BJ (cell line): Measurements from ENCODE around the gene SLC22A23. TPM values are rescaled to one million over a fixed set of nuclear protein-coding genes. Genes with fewer than 3 reads are reported as not detected.

ENCODE experiments used
- CTCF ChIA-PET: fragments of 350-600 bp; formaldehyde crosslinking; extraction: SDS; loops from one replicate; lab custom pipeline; 2021; ENCODE audit warnings: antibody characterized with exemption, inconsistent platforms; lab: Yijun Ruan, JAX
- POLR2A ChIA-PET: fragments of 300-600 bp; sonication (Branson Sonifier 250); formaldehyde crosslinking; extraction: SDS; loops from one replicate; lab custom pipeline; 2021; ENCODE audit warnings: antibody characterized with exemption; lab: Charles Lee
- DNase-seq: peaks from one replicate; pipeline ENCODE4 v3.0.0-alpha.2; 2011; ENCODE audit warnings: low read depth
- H3K27me3 ChIP-seq: 2 replicates; pipeline ENCODE4 v1.6.0; 2011; ENCODE audit warnings: low read length; ENCODE audit not compliant: control insufficient read depth, insufficient read depth
- H3K36me3 ChIP-seq: 2 replicates; pipeline ENCODE4 v1.5.1; 2011; ENCODE audit warnings: low read length; ENCODE audit not compliant: control insufficient read depth, insufficient read depth
- H3K4me3 ChIP-seq: 2 replicates; pipeline ENCODE4 v1.5.1; 2011; ENCODE audit warnings: low read depth, mild to moderate bottlenecking, control low read depth, low read length
- polyA plus RNA-seq: library from polyadenylated mRNA; depleted of rRNA; stranded (reverse); fragments of >200 nt; gene quantifications from 2 replicates; pipeline ENCODE4 v1.2.3, GENCODE V29; 2011
- TF ChIP-seq, protein P1 (sequence below): IDR thresholded peaks from 2 replicates; pipeline ENCODE4 v1.5.1; 2011; ENCODE audit warnings: low read depth, mild to moderate bottlenecking, control low read depth, inconsistent platforms, low read length, moderate library complexity; ENCODE audit not compliant: insufficient read depth

Gene SLC22A23
- polyA plus RNA-seq, 1 experiment: 0.44 TPM

DNA sequence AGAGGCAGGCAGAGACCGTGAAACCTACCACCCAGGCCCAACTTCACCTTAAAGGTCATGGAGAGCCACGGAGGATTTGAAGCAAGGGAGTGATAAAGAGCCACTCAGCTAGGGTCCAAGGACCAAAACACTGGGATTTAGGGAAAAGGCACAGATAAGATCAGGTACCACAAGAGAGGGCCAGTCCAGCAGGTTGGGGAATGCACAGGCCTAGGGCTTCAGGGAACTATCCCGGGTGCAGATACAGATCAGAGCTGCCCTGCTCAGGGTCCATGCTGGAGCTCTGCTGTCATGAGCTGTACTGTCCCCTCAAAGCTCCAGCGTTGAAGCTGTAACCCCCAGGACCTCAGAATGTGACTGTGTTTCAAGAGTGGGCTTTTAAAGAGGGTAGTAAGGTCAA, 16.9 kb downstream of the SLC22A23 start:
- CTCF ChIA-PET: interaction anchor here (0.8 kb wide), 1 partner anchor 21 kb away, joined by 3 read pairs; no protein-coding TSS in a partner anchor
- H3K27me3 ChIP-seq: peaks cover 7% of the 10 kb centered on the region
- POLR2A ChIA-PET: no interaction called here
- H3K36me3 ChIP-seq: no peaks in the 10 kb centered on the region
- TF ChIP-seq, protein P1, sequence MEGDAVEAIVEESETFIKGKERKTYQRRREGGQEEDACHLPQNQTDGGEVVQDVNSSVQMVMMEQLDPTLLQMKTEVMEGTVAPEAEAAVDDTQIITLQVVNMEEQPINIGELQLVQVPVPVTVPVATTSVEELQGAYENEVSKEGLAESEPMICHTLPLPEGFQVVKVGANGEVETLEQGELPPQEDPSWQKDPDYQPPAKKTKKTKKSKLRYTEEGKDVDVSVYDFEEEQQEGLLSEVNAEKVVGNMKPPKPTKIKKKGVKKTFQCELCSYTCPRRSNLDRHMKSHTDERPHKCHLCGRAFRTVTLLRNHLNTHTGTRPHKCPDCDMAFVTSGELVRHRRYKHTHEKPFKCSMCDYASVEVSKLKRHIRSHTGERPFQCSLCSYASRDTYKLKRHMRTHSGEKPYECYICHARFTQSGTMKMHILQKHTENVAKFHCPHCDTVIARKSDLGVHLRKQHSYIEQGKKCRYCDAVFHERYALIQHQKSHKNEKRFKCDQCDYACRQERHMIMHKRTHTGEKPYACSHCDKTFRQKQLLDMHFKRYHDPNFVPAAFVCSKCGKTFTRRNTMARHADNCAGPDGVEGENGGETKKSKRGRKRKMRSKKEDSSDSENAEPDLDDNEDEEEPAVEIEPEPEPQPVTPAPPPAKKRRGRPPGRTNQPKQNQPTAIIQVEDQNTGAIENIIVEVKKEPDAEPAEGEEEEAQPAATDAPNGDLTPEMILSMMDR: no peak
- DNase-seq: no peak
- no peak overlapping the region for H3K4me3 ChIP-seq

- Histone ChIP-seq H3K36me3 (no peaks in the 10 kb centered on the region), H3K4me3 (no peak overlapping the region), H3K27me3 (peaks cover 7% of the 10 kb centered on the region)
- POLR2A ChIA-PET: no interaction called here
- CTCF ChIA-PET: no interaction called here
- no peak for DNase-seq
- TF ChIP-seq, protein P1: no peak
Measured at GRCh38 chr6:3438190-3439167, 18.4 kb downstream of the SLC22A23 start.

GRCh38 chr6:3433005-3433404, 23.8 kb downstream of the SLC22A23 start:
- ChIA-PET POLR2A (no interaction called here), CTCF (no interaction called here)
- DNase-seq: no peak
- peaks cover 3% of the 10 kb centered on the region; the same call in 1 of the 2 replicates for H3K27me3 ChIP-seq
- H3K4me3 ChIP-seq: no peak overlapping the region
- TF ChIP-seq, protein P1: no peak
- no peaks in the 10 kb centered on the region for H3K36me3 ChIP-seq

GRCh38 chr6:3432416-3432815, 24.4 kb downstream of the SLC22A23 start:
- POLR2A ChIA-PET: no interaction called here

DNA sequence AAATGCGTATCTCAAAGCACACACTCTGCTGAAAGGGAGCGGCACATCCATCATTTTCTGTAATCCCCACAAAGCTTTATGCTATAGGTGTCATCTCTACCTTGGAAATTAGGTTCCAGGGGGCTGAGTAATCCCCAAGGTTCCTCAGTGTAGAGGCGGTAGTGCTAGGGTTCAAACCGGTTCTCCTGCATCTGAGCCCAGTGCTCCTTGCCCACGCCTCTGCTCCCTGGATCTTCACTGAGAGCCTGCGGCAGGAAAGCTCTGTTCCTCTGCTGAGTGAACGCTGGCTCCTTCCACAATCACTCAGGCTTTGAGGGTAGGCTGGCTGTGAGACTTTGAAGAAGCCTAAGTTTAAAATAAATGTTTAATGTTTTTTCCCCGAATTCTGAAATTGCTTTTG, 24.9 kb downstream of the SLC22A23 start:
- TF ChIP-seq, protein P1: no peak
- Histone ChIP-seq H3K27me3 (peaks cover 3% of the 10 kb centered on the region; the same call in 1 of the 2 replicates), H3K4me3 (no peak overlapping the region), H3K36me3 (no peaks in the 10 kb centered on the region)
- ChIA-PET CTCF (interaction anchor here (1.2 to 1.9 kb wide), 3 partner anchors 10 to 28 kb away, joined by 3 to 5 read pairs (median 3); no protein-coding TSS in a partner anchor), POLR2A (no interaction called here)
- DNase-seq: no peak

More at GRCh38 chr6:3432416-3432815, 24.4 kb downstream of the SLC22A23 start:
- peaks cover 3% of the 10 kb centered on the region; the same call in 1 of the 2 replicates for H3K27me3 ChIP-seq
- H3K36me3 ChIP-seq: no peaks in the 10 kb centered on the region
- no peak overlapping the region for H3K4me3 ChIP-seq
- DNase-seq: no peak
- CTCF ChIA-PET: interaction anchor here (1.2 to 1.9 kb wide), 3 partner anchors 11 to 28 kb away, joined by 3 to 5 read pairs (median 3); no protein-coding TSS in a partner anchor
- TF ChIP-seq, protein P1: no peak
